K562 (cell line): ENCODE results near the gene MYMX. TPM values are rescaled to one million over a fixed set of nuclear protein-coding genes. Genes with fewer than 3 reads are reported as not detected.
A peak's percentile ranks its signal among the peaks of the same experiment; 100 is the strongest.

Experiments used
- CBFB ChIP-seq: sonication (generic); formaldehyde crosslinking; IDR thresholded peaks from 2 replicates; pipeline ENCODE4 v1.4.0; 2020; ENCODE audit warnings: mild to moderate bottlenecking, missing genetic modification reagents
- FOXK2 ChIP-seq, 2 experiments: fragments of 450-650 bp; IDR thresholded peaks in 1 of 2; conservative IDR thresholded peaks in 1 of 2; 2 replicates each; pipeline ENCODE4 v1.6.1; 2016; ENCODE audit warnings: low read depth in 2 of 2, mild to moderate bottlenecking in 1 of 2
- GATAD2B ChIP-seq: fragments of 450-650 bp; IDR thresholded peaks from 2 replicates; pipeline ENCODE4 v1.6.1; 2017; ENCODE audit warnings: mild to moderate bottlenecking, borderline replicate concordance
- HIVEP1 ChIP-seq: fragments of 250-450 bp; sonication (Bioruptor Pico); IDR thresholded peaks from 2 replicates; pipeline ENCODE4 v1.4.0; 2020; ENCODE audit warnings: mild to moderate bottlenecking
- LEF1 ChIP-seq: fragments of 450-650 bp; IDR thresholded peaks from 2 replicates; pipeline ENCODE4 v1.6.1; 2016; ENCODE audit warnings: mild to moderate bottlenecking
- MTA1 ChIP-seq: fragments of 450-650 bp; IDR thresholded peaks from 2 replicates; pipeline ENCODE4 v1.6.1; 2017; ENCODE audit warnings: borderline replicate concordance
- NELFE ChIP-seq: IDR thresholded peaks from 2 replicates; pipeline ENCODE4 v1.6.1; 2011; ENCODE audit warnings: mild to moderate bottlenecking; ENCODE audit not compliant: insufficient read depth, insufficient read length
- OTX1 ChIP-seq: fragments of 450-650 bp; formaldehyde crosslinking; IDR thresholded peaks from 2 replicates; pipeline ENCODE4 v1.4.0; 2022; ENCODE audit warnings: mild to moderate bottlenecking
- PCBP2 ChIP-seq: fragments of 200-400 bp; formaldehyde crosslinking; IDR thresholded peaks from 2 replicates; pipeline ENCODE4 v1.6.1; 2018; ENCODE audit warnings: low read length, low read depth, mild to moderate bottlenecking, moderate library complexity; ENCODE audit not compliant: poor library complexity, severe bottlenecking
- SP2 ChIP-seq: IDR thresholded peaks from 2 replicates; pipeline ENCODE4 v1.6.1; 2011; ENCODE audit warnings: mild to moderate bottlenecking, low read depth, low read length, moderate library complexity; ENCODE audit not compliant: poor library complexity, severe bottlenecking; ENCODE audit errors: extremely low read depth
- SRSF3 ChIP-seq: fragments of 200-400 bp; formaldehyde crosslinking; IDR thresholded peaks from 2 replicates; pipeline ENCODE4 v1.6.1; 2016; ENCODE audit warnings: mild to moderate bottlenecking, low read length, moderate library complexity; ENCODE audit not compliant: insufficient read depth
- ZNF766 ChIP-seq: fragments of 200-800 bp; sonication (Bioruptor generic); conservative IDR thresholded peaks from 2 replicates; pipeline ENCODE4 v1.6.1; 2016; ENCODE audit warnings: missing genetic modification characterization, missing compliant biosample characterization
- polyA plus RNA-seq, 8 experiments: library from polyadenylated mRNA; depleted of rRNA in 4 of 8; stranded (reverse) in 5 of 8; unstranded in 3 of 8; fragments of >200 nt; fragmentation: Nextera tagmentation in 2 of 8; fragmentation: Illumina TruSeq in 1 of 8; extraction: Ambion mirVana in 2 of 8; extraction: Trizol in 1 of 8; gene quantifications; 2 replicates each; pipeline versions ENCODE4 v1.2.1 to v1.2.3, GENCODE V29; 2011 to 2014; ENCODE audit warnings: inconsistent platforms in 1 of 8, missing spikeins in 1 of 8
- total RNA-seq, 7 experiments: library from RNA; depleted of rRNA in 6 of 7; stranded (reverse); fragments of >200 nt in 6 of 7; fragmentation: Illumina TruSeq in 2 of 7; extraction: Trizol in 2 of 7; gene quantifications; 2 replicates each; pipeline versions ENCODE4 v1.2.1 to v1.2.3, GENCODE V29; 2011 to 2021; ENCODE audit warnings: low replicate concordance in 1 of 7
- TF ChIP-seq, protein P1 (sequence below): fragments of 450-650 bp; IDR thresholded peaks from 2 replicates; pipeline ENCODE4 v1.6.1; 2018; ENCODE audit not compliant: partially characterized antibody
- TF ChIP-seq, protein P2 (sequence below): fragments of 450-650 bp; IDR thresholded peaks from 2 replicates; pipeline ENCODE4 v1.6.1; 2016; ENCODE audit warnings: low read depth

MYMX gene
- total and polyA plus RNA-seq, 9 of the 15 experiments (the other 6 are each of a cell fraction or from before 2014, with no cell fraction given): 0.12 TPM; not detected in 8

DNA sequence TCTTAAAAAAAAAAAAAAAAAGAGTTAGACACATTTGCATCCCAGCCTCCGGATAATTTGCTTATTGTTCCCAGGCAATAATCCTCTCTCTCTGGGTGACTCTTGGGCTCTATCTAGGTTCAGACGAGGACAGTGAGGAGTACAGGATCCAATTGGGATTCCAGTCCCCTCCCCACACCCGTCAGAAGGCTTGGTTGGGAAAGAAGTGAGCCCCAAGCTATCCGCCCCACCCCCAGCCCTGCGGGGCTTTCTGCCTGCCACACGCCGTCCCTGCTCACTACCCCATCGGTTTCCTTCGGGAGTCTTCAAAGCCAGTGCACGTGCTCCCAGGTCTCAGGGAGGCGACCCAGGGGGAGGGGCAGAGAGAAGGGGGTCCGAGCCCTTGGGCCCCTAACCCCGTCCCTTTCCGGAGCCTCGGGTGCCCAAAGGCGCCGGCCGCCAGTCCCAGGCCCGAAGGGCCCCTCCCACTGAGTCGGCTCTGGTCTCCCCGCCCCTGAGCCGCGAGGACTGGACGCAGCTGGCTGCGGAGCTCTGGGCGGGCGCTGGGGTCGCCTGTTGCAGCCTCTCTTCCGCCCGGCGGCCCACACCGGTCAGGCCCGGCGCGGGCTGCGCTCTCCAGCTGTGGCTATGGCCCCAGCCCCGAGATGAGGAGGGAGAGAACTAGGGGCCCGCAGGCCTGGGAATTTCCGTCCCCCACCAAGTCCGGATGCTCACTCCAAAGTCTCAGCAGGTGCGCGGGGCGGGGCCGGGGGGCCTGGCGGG, 2.5 kb downstream of the MYMX start (continued):
- TF ChIP-seq GATAD2B: no peak
- TF ChIP-seq NELFE: no peak
- TF ChIP-seq SP2: no peak
- TF ChIP-seq FOXK2 (conservative IDR thresholded peaks at IDR 0.05 in 1 of 2, IDR thresholded peaks at IDR 0.05 in 1 of 2; ENCODE audit: low read depth in 2 of 2): no peak
- no peak for TF ChIP-seq HIVEP1 (CRISPR knock-in tag)
- TF ChIP-seq PCBP2: no peak
- TF ChIP-seq ZNF766 (CRISPR knock-in tag): no peak; the same call in 1 of the 2 replicates
- no peak for TF ChIP-seq MTA1
- TF ChIP-seq SRSF3: no peak
- peak; percentile 66; the same call in 1 of the 2 replicates for TF ChIP-seq LEF1
- TF ChIP-seq OTX1 (CRISPR knock-in tag): no peak
- TF ChIP-seq, protein P1, sequence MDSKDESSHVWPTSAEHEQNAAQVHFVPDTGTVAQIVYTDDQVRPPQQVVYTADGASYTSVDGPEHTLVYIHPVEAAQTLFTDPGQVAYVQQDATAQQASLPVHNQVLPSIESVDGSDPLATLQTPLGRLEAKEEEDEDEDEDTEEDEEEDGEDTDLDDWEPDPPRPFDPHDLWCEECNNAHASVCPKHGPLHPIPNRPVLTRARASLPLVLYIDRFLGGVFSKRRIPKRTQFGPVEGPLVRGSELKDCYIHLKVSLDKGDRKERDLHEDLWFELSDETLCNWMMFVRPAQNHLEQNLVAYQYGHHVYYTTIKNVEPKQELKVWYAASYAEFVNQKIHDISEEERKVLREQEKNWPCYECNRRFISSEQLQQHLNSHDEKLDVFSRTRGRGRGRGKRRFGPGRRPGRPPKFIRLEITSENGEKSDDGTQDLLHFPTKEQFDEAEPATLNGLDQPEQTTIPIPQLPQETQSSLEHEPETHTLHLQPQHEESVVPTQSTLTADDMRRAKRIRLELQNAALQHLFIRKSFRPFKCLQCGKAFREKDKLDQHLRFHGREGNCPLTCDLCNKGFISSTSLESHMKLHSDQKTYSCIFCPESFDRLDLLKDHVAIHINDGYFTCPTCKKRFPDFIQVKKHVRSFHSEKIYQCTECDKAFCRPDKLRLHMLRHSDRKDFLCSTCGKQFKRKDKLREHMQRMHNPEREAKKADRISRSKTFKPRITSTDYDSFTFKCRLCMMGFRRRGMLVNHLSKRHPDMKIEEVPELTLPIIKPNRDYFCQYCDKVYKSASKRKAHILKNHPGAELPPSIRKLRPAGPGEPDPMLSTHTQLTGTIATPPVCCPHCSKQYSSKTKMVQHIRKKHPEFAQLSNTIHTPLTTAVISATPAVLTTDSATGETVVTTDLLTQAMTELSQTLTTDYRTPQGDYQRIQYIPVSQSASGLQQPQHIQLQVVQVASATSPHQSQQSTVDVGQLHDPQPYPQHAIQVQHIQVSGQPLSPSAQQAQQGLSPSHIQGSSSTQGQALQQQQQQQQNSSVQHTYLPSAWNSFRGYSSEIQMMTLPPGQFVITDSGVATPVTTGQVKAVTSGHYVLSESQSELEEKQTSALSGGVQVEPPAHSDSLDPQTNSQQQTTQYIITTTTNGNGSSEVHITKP: peak; percentile 39
- no peak for TF ChIP-seq CBFB (CRISPR knock-in tag)
- TF ChIP-seq, protein P2, sequence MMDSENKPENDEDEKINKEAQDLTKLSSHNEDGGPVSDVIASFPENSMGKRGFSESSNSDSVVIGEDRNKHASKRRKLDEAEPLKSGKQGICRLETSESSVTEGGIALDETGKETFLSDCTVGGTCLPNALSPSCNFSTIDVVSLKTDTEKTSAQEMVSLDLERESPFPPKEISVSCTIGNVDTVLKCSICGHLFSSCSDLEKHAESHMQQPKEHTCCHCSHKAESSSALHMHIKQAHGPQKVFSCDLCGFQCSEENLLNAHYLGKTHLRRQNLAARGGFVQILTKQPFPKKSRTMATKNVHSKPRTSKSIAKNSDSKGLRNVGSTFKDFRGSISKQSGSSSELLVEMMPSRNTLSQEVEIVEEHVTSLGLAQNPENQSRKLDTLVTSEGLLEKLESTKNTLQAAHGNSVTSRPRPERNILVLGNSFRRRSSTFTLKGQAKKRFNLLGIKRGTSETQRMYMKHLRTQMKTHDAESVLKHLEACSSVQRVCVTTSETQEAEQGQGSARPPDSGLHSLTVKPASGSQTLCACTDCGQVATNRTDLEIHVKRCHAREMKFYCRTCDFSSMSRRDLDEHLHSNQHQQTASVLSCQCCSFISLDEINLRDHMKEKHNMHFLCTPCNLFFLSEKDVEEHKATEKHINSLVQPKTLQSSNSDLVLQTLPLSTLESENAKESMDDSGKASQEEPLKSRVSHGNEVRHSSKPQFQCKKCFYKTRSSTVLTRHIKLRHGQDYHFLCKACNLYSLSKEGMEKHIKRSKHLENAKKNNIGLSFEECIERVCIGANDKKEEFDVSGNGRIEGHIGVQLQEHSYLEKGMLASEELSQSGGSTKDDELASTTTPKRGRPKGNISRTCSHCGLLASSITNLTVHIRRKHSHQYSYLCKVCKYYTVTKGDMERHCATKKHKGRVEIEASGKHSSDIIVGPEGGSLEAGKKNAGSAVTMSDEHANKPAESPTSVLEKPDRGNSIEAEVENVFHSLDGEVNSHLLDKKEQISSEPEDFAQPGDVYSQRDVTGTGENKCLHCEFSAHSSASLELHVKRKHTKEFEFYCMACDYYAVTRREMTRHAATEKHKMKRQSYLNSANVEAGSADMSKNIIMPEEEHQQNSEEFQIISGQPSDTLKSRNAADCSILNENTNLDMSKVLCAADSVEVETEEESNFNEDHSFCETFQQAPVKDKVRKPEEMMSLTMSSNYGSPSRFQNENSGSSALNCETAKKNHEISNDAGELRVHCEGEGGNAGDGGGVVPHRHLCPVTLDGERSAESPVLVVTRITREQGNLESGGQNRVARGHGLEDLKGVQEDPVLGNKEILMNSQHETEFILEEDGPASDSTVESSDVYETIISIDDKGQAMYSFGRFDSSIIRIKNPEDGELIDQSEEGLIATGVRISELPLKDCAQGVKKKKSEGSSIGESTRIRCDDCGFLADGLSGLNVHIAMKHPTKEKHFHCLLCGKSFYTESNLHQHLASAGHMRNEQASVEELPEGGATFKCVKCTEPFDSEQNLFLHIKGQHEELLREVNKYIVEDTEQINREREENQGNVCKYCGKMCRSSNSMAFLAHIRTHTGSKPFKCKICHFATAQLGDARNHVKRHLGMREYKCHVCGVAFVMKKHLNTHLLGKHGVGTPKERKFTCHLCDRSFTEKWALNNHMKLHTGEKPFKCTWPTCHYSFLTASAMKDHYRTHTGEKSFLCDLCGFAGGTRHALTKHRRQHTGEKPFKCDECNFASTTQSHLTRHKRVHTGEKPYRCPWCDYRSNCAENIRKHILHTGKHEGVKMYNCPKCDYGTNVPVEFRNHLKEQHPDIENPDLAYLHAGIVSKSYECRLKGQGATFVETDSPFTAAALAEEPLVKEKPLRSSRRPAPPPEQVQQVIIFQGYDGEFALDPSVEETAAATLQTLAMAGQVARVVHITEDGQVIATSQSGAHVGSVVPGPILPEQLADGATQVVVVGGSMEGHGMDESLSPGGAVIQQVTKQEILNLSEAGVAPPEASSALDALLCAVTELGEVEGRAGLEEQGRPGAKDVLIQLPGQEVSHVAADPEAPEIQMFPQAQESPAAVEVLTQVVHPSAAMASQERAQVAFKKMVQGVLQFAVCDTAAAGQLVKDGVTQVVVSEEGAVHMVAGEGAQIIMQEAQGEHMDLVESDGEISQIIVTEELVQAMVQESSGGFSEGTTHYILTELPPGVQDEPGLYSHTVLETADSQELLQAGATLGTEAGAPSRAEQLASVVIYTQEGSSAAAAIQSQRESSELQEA: no peak
